DOHH2 (cell line): ENCODE results near the gene CAPZB.

ENCODE experiments used
- H3F3A ChIP-seq: fragments of 200-600 bp; sonication (generic), shearing (Covaris generic); 2 replicates; pipeline ENCODE4 v1.6.0; 2016; ENCODE audit warnings: antibody characterized with exemption, mild to moderate bottlenecking; ENCODE audit not compliant: control insufficient read depth, insufficient read depth
- H3K27ac ChIP-seq: fragments of 200-600 bp; sonication (generic); 2 replicates; pipeline ENCODE4 v1.5.1; 2014; ENCODE audit warnings: low read depth, mild to moderate bottlenecking, low read length, moderate library complexity
- H3K27me3 ChIP-seq: fragments of 200-600 bp; sonication (generic); 2 replicates; pipeline ENCODE4 v1.6.1; 2014; ENCODE audit warnings: mild to moderate bottlenecking, low read length, mixed read lengths; ENCODE audit not compliant: control insufficient read depth
- H3K36me3 ChIP-seq: fragments of 200-600 bp; sonication (generic); 2 replicates; pipeline ENCODE4 v1.6.1; 2014; ENCODE audit warnings: mild to moderate bottlenecking, low read length, moderate library complexity, mixed read lengths; ENCODE audit not compliant: control insufficient read depth
- H3K4me1 ChIP-seq: fragments of 200-600 bp; sonication (generic); 2 replicates; pipeline ENCODE4 v1.6.1; 2014; ENCODE audit warnings: mild to moderate bottlenecking, low read length, mixed read lengths; ENCODE audit not compliant: control insufficient read depth
- H3K4me2 ChIP-seq: fragments of 200-600 bp; sonication (generic); 2 replicates; pipeline ENCODE4 v1.6.0; 2014; ENCODE audit warnings: mild to moderate bottlenecking, low read length, moderate library complexity
- H3K4me3 ChIP-seq: fragments of 200-600 bp; sonication (generic); 2 replicates; pipeline ENCODE4 v1.5.1; 2014; ENCODE audit warnings: mild to moderate bottlenecking, low read length, mixed read lengths
- H3K79me2 ChIP-seq: fragments of 200-600 bp; sonication (generic); 2 replicates; pipeline ENCODE4 v1.6.1; 2014; ENCODE audit warnings: mild to moderate bottlenecking, low read length, mixed read lengths; ENCODE audit not compliant: control insufficient read depth
- H3K9me2 ChIP-seq: fragments of 200-600 bp; sonication (generic); replicated peaks from 2 replicates; pipeline ENCODE4 v1.6.1; 2014; ENCODE audit warnings: mild to moderate bottlenecking, low read length, mixed read lengths; ENCODE audit not compliant: control insufficient read depth
- H3K9me3 ChIP-seq: fragments of 200-600 bp; sonication (generic); 2 replicates; pipeline ENCODE4 v1.6.1; 2014; ENCODE audit warnings: antibody characterized with exemption, low read length, mixed read lengths; ENCODE audit not compliant: control insufficient read depth, insufficient read depth
- H4K20me1 ChIP-seq: fragments of 200-600 bp; sonication (generic); 2 replicates; pipeline ENCODE4 v1.6.0; 2014; ENCODE audit warnings: low read depth, mild to moderate bottlenecking, antibody characterized with exemption, low read length, moderate library complexity; ENCODE audit not compliant: control insufficient read depth, insufficient read depth
- EZH2phosphoT487 ChIP-seq: fragments of 200-600 bp; sonication (generic); IDR thresholded peaks from 2 replicates; pipeline ENCODE4 v1.6.1; 2017; ENCODE audit warnings: borderline replicate concordance, mild to moderate bottlenecking, antibody characterized with exemption, low read length, moderate library complexity, mixed read lengths
- TF ChIP-seq, protein P1 (sequence below): fragments of 200-600 bp; sonication (generic); IDR thresholded peaks from one replicate; pipeline ENCODE4 v1.5.1; 2014; ENCODE audit warnings: antibody characterized with exemption, mild to moderate bottlenecking, low read depth, low read length; ENCODE audit not compliant: poor library complexity, severe bottlenecking

Gene CAPZB

GRCh38 chr1:19329611-19330010 lies 155.7 kb downstream of the CAPZB start:
- H3K36me3 ChIP-seq: no peaks in the 10 kb centered on the region; the same call in 1 of the 2 replicates
- no peaks in the 10 kb centered on the region for H3F3A ChIP-seq
- H3K4me3 ChIP-seq: no peak overlapping the region
- no peaks in the 10 kb centered on the region for H3K9me2 ChIP-seq
- no peak overlapping the region for H3K27ac ChIP-seq
- H3K4me2 ChIP-seq: no peak overlapping the region
- H3K4me1 ChIP-seq: no peaks in the 10 kb centered on the region
- no peaks in the 10 kb centered on the region for H4K20me1 ChIP-seq
- TF ChIP-seq EZH2phosphoT487: no peak
- TF ChIP-seq, protein P1, sequence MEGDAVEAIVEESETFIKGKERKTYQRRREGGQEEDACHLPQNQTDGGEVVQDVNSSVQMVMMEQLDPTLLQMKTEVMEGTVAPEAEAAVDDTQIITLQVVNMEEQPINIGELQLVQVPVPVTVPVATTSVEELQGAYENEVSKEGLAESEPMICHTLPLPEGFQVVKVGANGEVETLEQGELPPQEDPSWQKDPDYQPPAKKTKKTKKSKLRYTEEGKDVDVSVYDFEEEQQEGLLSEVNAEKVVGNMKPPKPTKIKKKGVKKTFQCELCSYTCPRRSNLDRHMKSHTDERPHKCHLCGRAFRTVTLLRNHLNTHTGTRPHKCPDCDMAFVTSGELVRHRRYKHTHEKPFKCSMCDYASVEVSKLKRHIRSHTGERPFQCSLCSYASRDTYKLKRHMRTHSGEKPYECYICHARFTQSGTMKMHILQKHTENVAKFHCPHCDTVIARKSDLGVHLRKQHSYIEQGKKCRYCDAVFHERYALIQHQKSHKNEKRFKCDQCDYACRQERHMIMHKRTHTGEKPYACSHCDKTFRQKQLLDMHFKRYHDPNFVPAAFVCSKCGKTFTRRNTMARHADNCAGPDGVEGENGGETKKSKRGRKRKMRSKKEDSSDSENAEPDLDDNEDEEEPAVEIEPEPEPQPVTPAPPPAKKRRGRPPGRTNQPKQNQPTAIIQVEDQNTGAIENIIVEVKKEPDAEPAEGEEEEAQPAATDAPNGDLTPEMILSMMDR: no peak
- H3K79me2 ChIP-seq: no peaks in the 10 kb centered on the region
- no peaks in the 10 kb centered on the region for H3K27me3 ChIP-seq
- H3K9me3 ChIP-seq: no peaks in the 10 kb centered on the region

- H3K4me3 ChIP-seq: no peak overlapping the region
- no peaks in the 10 kb centered on the region for H3K9me2 ChIP-seq
- H3K4me2 ChIP-seq: no peak overlapping the region
- no peaks in the 10 kb centered on the region for H3F3A ChIP-seq
- no peak overlapping the region for H3K27ac ChIP-seq
- no peaks in the 10 kb centered on the region for H3K79me2 ChIP-seq
- H3K27me3 ChIP-seq: no peaks in the 10 kb centered on the region
- no peaks in the 10 kb centered on the region for H3K4me1 ChIP-seq
- no peaks in the 10 kb centered on the region for H3K9me3 ChIP-seq
- no peaks in the 10 kb centered on the region for H4K20me1 ChIP-seq
- no peaks in the 10 kb centered on the region; the same call in 1 of the 2 replicates for H3K36me3 ChIP-seq
- TF ChIP-seq EZH2phosphoT487: no peak
- TF ChIP-seq, protein P1: no peak
Measured at GRCh38 chr1:19329188-19329587, 156.2 kb downstream of the CAPZB start.

GRCh38 chr1:19328486-19328885 lies 156.9 kb downstream of the CAPZB start:
- H3K36me3 ChIP-seq: no peaks in the 10 kb centered on the region; the same call in 1 of the 2 replicates
- no peak overlapping the region for H3K27ac ChIP-seq
- H3F3A ChIP-seq: no peaks in the 10 kb centered on the region
- H3K27me3 ChIP-seq: no peaks in the 10 kb centered on the region
- no peaks in the 10 kb centered on the region for H4K20me1 ChIP-seq
- H3K4me1 ChIP-seq: no peaks in the 10 kb centered on the region
- H3K9me3 ChIP-seq: no peaks in the 10 kb centered on the region
- H3K79me2 ChIP-seq: no peaks in the 10 kb centered on the region
- H3K4me3 ChIP-seq: no peak overlapping the region
- no peak overlapping the region for H3K4me2 ChIP-seq
- TF ChIP-seq EZH2phosphoT487: no peak
- TF ChIP-seq, protein P1: no peak
- no peaks in the 10 kb centered on the region for H3K9me2 ChIP-seq
